ENCODE data around the gene DAB2IP. TPM values are rescaled to one million over a fixed set of nuclear protein-coding genes. Genes with fewer than 3 reads are reported as not detected.
"Not testable (repeated sequence)": the region's sequence is repeated elsewhere in the genome, so short reads cannot be mapped to it uniquely, and the experiment has no call there.

Gene DAB2IP
- polyA plus RNA-seq, 4 donors = 37.4 to 50.8 (median 44.4) TPM

- DNase-seq (ENCODE audit: low read depth in 4 of 4, low spot score in 3 of 4) = no peak
Observed at GRCh38 chr9:121739971-121740370, 88.5 kb downstream of the DAB2IP start.

- DNase-seq (ENCODE audit: low read depth in 4 of 4, low spot score in 3 of 4) = no peak
Observed at GRCh38 chr9:121741228-121741918, 89.9 kb downstream of the DAB2IP start.

- not testable (repeated sequence) for DNase-seq (ENCODE audit: low read depth in 4 of 4, low spot score in 3 of 4)
Observed at GRCh38 chr9:121741919-121742283, 90.5 kb downstream of the DAB2IP start.

- no peak for DNase-seq (ENCODE audit: low read depth in 4 of 4, low spot score in 3 of 4)
Observed at GRCh38 chr9:121742923-121743322, 91.5 kb downstream of the DAB2IP start.

GRCh38 chr9:121743441-121744001 lies 92.1 kb downstream of the DAB2IP start:
- peak; percentile 41 to 63 (median 51) for DNase-seq (ENCODE audit: low read depth in 4 of 4, low spot score in 3 of 4)

GRCh38 chr9:121744002-121744686 lies 92.7 kb downstream of the DAB2IP start:
- no peak for DNase-seq (ENCODE audit: low read depth in 4 of 4, low spot score in 3 of 4)

GRCh38 chr9:121744687-121745395 lies 93.4 kb downstream of the DAB2IP start:
- no peak for DNase-seq (ENCODE audit: low read depth in 4 of 4, low spot score in 3 of 4)

GRCh38 chr9:121745396-121745695 lies 93.9 kb downstream of the DAB2IP start:
- no peak for DNase-seq (ENCODE audit: low read depth in 4 of 4, low spot score in 3 of 4)

GRCh38 chr9:121746411-121746810 lies 95.0 kb downstream of the DAB2IP start:
- no peak for DNase-seq (ENCODE audit: low read depth in 4 of 4, low spot score in 3 of 4)

GRCh38 chr9:121746866-121747265 lies 95.4 kb downstream of the DAB2IP start:
- no peak for DNase-seq (ENCODE audit: low read depth in 4 of 4, low spot score in 3 of 4)

GRCh38 chr9:121748074-121748473 lies 96.6 kb downstream of the DAB2IP start:
- no peak for DNase-seq (ENCODE audit: low read depth in 4 of 4, low spot score in 3 of 4)

GRCh38 chr9:121748727-121749423 lies 97.4 kb downstream of the DAB2IP start:
- no peak for DNase-seq (ENCODE audit: low read depth in 4 of 4, low spot score in 3 of 4)

GRCh38 chr9:121749614-121750013 lies 98.2 kb downstream of the DAB2IP start:
- no peak for DNase-seq (ENCODE audit: low read depth in 4 of 4, low spot score in 3 of 4)

- no peak for DNase-seq (ENCODE audit: low read depth in 4 of 4, low spot score in 3 of 4)
Observed at GRCh38 chr9:121750259-121750714, 98.9 kb downstream of the DAB2IP start.

- DNase-seq (ENCODE audit: low read depth in 4 of 4, low spot score in 3 of 4) = no peak
Observed at GRCh38 chr9:121750715-121751623, 99.5 kb downstream of the DAB2IP start.

GRCh38 chr9:121751686-121752445 lies 100.4 kb downstream of the DAB2IP start:
- DNase-seq (ENCODE audit: low read depth in 4 of 4, low spot score in 3 of 4) = no peak

GRCh38 chr9:121752929-121753328 lies 101.5 kb downstream of the DAB2IP start:
- DNase-seq (ENCODE audit: low read depth in 4 of 4, low spot score in 3 of 4) = no peak

GRCh38 chr9:121753802-121754654 lies 102.6 kb downstream of the DAB2IP start:
- no peak for DNase-seq (ENCODE audit: low read depth in 4 of 4, low spot score in 3 of 4)

All from right renal pelvis (tissue), 4 donors.